GM04503 (cell line): Measurements from ENCODE around the gene PRR5.
"Not testable (repeated sequence)": the region's sequence is repeated elsewhere in the genome, so short reads cannot be mapped to it uniquely, and the experiment has no call there.

Source experiments
- DNase-seq: peaks from one replicate; pipeline ENCODE4 v3.0.0-alpha.2; 2012; ENCODE audit warnings: low read depth

The PRR5 gene

GRCh38 chr22:44701824-44702478 is at the start of gene PRR5:
PRR5 (plus strand) TSS chr22:44702204; CDS start chr22:44702475, 271 bp downstream.
- no peak for DNase-seq

GRCh38 chr22:44652866-44653265 is 49.1 kb upstream of the PRR5 start:
- DNase-seq = not testable (repeated sequence)

GRCh38 chr22:44658311-44658953 is 43.6 kb upstream of the PRR5 start:
- DNase-seq = no peak

- no peak for DNase-seq
These were observed 42.9 kb upstream of the PRR5 start for GRCh38 chr22:44659140-44659539.

- DNase-seq = no peak
These were observed 41.8 kb upstream of the PRR5 start for GRCh38 chr22:44660051-44660830.

GRCh38 chr22:44661070-44661469 is 40.9 kb upstream of the PRR5 start:
- DNase-seq = no peak

- DNase-seq = no peak
These were observed 40.1 kb upstream of the PRR5 start for GRCh38 chr22:44661659-44662569.

- DNase-seq = no peak
These were observed 38.6 kb upstream of the PRR5 start for GRCh38 chr22:44663256-44663999.

- DNase-seq = no peak
These were observed 37.9 kb upstream of the PRR5 start for GRCh38 chr22:44664149-44664548.

GRCh38 chr22:44665115-44665514 is 36.9 kb upstream of the PRR5 start:
- DNase-seq = no peak

- DNase-seq = no peak
These were observed 35.8 kb upstream of the PRR5 start for GRCh38 chr22:44666207-44666585.

GRCh38 chr22:44667276-44667675 is 34.7 kb upstream of the PRR5 start:
- DNase-seq = no peak

GRCh38 chr22:44667829-44668189 is 34.2 kb upstream of the PRR5 start:
- no peak for DNase-seq

GRCh38 chr22:44668190-44668885 is 33.7 kb upstream of the PRR5 start:
- no peak for DNase-seq

GRCh38 chr22:44668886-44669521 is 33.0 kb upstream of the PRR5 start:
- no peak for DNase-seq

GRCh38 chr22:44669561-44669976 is 32.4 kb upstream of the PRR5 start:
- no peak for DNase-seq

GRCh38 chr22:44670220-44670988 is 31.6 kb upstream of the PRR5 start:
- no peak for DNase-seq

GRCh38 chr22:44671742-44672141 is 30.3 kb upstream of the PRR5 start:
- DNase-seq = no peak

GRCh38 chr22:44672632-44673031 is 29.4 kb upstream of the PRR5 start:
- no peak for DNase-seq

GRCh38 chr22:44673406-44673805 is 28.6 kb upstream of the PRR5 start:
- DNase-seq = no peak
